Gastrocnemius medialis (tissue), 4 donors: ENCODE results near the gene DAAM1. TPM values are rescaled to one million over a fixed set of nuclear protein-coding genes. Genes with fewer than 3 reads are reported as not detected.

Source experiments
- ATAC-seq, 2 donors: fragments of 150-250 bp; one replicate each; pipeline ENCODE4 v1.9.1; 2016
- DNase-seq, 2 donors: peaks; one replicate each; pipeline ENCODE4 v3.0.0-alpha.2; 2019
- H3K27ac ChIP-seq, 4 donors: fragments of 200-600 bp; sonication (generic); 1 replicate in 1 of 4; 2 replicates in 3 of 4; pipeline ENCODE4 v1.5.1; 2016 to 2018; ENCODE audit warnings: mild to moderate bottlenecking in 2 of 4, moderate library complexity in 1 of 4
- H3K27me3 ChIP-seq, 3 donors: fragments of 200-600 bp; sonication (generic) in 2 of 3; 1 replicate in 1 of 3; 2 replicates in 2 of 3; pipeline versions ENCODE4 v1.5.1 to v1.6.0; 2016 to 2019; ENCODE audit warnings: mild to moderate bottlenecking in 1 of 3, moderate library complexity in 1 of 3
- H3K36me3 ChIP-seq, 2 donors: fragments of 200-600 bp; sonication (generic) in 1 of 2; one replicate each; pipeline ENCODE4 v1.5.1; 2017 to 2018
- H3K4me1 ChIP-seq, 2 donors: fragments of 200-600 bp; sonication (generic) in 1 of 2; one replicate each; pipeline ENCODE4 v1.5.1; 2016 to 2017; ENCODE audit warnings: mild to moderate bottlenecking in 2 of 2
- H3K4me3 ChIP-seq, 4 donors: fragments of 200-600 bp; sonication (generic) in 3 of 4; 1 replicate in 1 of 4; 2 replicates in 3 of 4; pipeline ENCODE4 v1.5.1; 2016 to 2019; ENCODE audit warnings: mild to moderate bottlenecking in 2 of 4
- H3K9me3 ChIP-seq, 3 donors: fragments of 200-600 bp; sonication (generic) in 2 of 3; 1 replicate in 1 of 3; 2 replicates in 2 of 3; pipeline ENCODE4 v1.5.1; 2016 to 2019
- CTCF ChIP-seq, 5 experiments: fragments of 450-650 bp in 3 of 5; fragments of 200-600 bp in 2 of 5; sonication (generic) in 2 of 5; IDR thresholded peaks in 4 of 5; conservative IDR thresholded peaks in 1 of 5; 1 replicate in 4 of 5; 2 replicates in 1 of 5; pipeline ENCODE4 v1.5.1; 2016 to 2019; ENCODE audit warnings: antibody characterized with exemption in 5 of 5, mild to moderate bottlenecking in 3 of 5, moderate library complexity in 3 of 5
- POLR2A ChIP-seq, 2 donors: fragments of 450-650 bp; IDR thresholded peaks; one replicate each; pipeline ENCODE4 v1.6.1; 2017; ENCODE audit warnings: antibody characterized with exemption in 2 of 2, mild to moderate bottlenecking in 2 of 2, moderate library complexity in 2 of 2
- in situ Hi-C, 4 donors: fragments of 200-750 bp; cut with MboI; loops; one replicate each; pipeline versions ENCODE4 v1.15.0 to v1.8.0; 2017; ENCODE audit warnings: low sequenced_read_pairs in 4 of 4
- intact Hi-C: fragments of 100-400 bp; cut with DNase I; formaldehyde crosslinking; loops from one replicate; pipeline ENCODE4 v1.15.1; 2023; ENCODE audit warnings: low total_unique reads
- total RNA-seq, 4 donors: library from RNA; depleted of rRNA; stranded (reverse); fragments of >200 nt; gene quantifications; one replicate each; pipeline versions ENCODE4 v1.1.0 to v1.2.3, GENCODE V29; 2016

Gene DAAM1
- total RNA-seq, 4 donors from 2014 or later, result 4.4 to 13.9 (median 6.4) TPM

GRCh38 chr14:59254146-59254910, 65.9 kb downstream of the DAAM1 start:
- intact Hi-C loops, result no loop called here
- peak; percentile 63 to 74 for DNase-seq
- Histone ChIP-seq H3K9me3 (no peaks in the 10 kb centered on the region), H3K4me3 (peak overlapping the region in 1 of 4 donors; percentile 9), H3K4me1 (peaks cover 22 to 31% of the 10 kb centered on the region in 2 donors), H3K36me3 (no peaks in the 10 kb centered on the region), H3K27ac (peak overlapping the region; percentile 60 to 80 (median 70)), H3K27me3 (no peaks in the 10 kb centered on the region)
- peak; percentile 87 to 88 for ATAC-seq
- in situ Hi-C loops, result no loop called here
- no peak for TF ChIP-seq CTCF (IDR thresholded peaks at IDR 0.05 in 4 of 5, conservative IDR thresholded peaks at IDR 0.05 in 1 of 5)
- no peak for TF ChIP-seq POLR2A (IDR thresholded peaks at IDR 0.05)

- TF ChIP-seq CTCF (IDR thresholded peaks at IDR 0.05 in 4 of 5, conservative IDR thresholded peaks at IDR 0.05 in 1 of 5), result no peak
- TF ChIP-seq POLR2A (IDR thresholded peaks at IDR 0.05), result no peak
- DNase-seq, result peak; percentile 22 to 47
- H3K27me3 ChIP-seq, result no peaks in the 10 kb centered on the region
- no peaks in the 10 kb centered on the region for H3K9me3 ChIP-seq
- intact Hi-C loops (no loop called here), in situ Hi-C loops (no loop called here)
- peak overlapping the region in 1 of 4 donors; percentile 9 for H3K4me3 ChIP-seq
- no peaks in the 10 kb centered on the region for H3K36me3 ChIP-seq
- peaks cover 22 to 30% of the 10 kb centered on the region in 2 donors for H3K4me1 ChIP-seq
- peak; percentile 54 to 79 for ATAC-seq
- peak overlapping the region; percentile 60 to 80 (median 70) for H3K27ac ChIP-seq
Observed at GRCh38 chr14:59254911-59255545, 66.6 kb downstream of the DAAM1 start.

GRCh38 chr14:59256331-59256730, 67.9 kb downstream of the DAAM1 start:
- no peak for TF ChIP-seq POLR2A (IDR thresholded peaks at IDR 0.05)
- no peak for TF ChIP-seq CTCF (IDR thresholded peaks at IDR 0.05 in 4 of 5, conservative IDR thresholded peaks at IDR 0.05 in 1 of 5)
- H3K27ac ChIP-seq, result peak overlapping the region in 1 of 4 donors; percentile 80
- peaks cover 22 to 30% of the 10 kb centered on the region in 2 donors for H3K4me1 ChIP-seq
- no peak for ATAC-seq
- no peaks in the 10 kb centered on the region for H3K27me3 ChIP-seq
- in situ Hi-C loops (no loop called here), intact Hi-C loops (no loop called here)
- no peaks in the 10 kb centered on the region for H3K9me3 ChIP-seq
- no peaks in the 10 kb centered on the region for H3K36me3 ChIP-seq
- DNase-seq, result no peak
- H3K4me3 ChIP-seq, result no peak overlapping the region

DNA sequence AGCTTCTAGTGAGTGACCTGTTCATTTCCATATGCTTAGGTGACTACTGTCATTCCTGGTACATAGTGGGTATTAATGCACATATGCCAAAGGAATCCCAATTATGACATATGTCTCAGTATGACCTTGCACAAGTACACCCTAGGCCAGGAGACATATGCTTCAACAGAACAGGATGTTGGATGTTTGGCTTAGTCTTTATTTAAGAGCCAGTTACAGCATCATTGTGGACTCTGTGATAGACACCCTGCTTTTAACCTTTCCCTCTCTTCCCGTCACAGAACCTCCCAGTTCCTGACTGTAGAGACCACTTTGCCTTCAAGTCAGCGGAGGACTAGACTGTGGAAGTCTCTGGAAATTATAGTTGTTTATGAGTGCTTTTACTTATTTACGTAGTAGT, 72.9 kb downstream of the DAAM1 start:
- no peak for TF ChIP-seq CTCF (IDR thresholded peaks at IDR 0.05 in 4 of 5, conservative IDR thresholded peaks at IDR 0.05 in 1 of 5)
- TF ChIP-seq POLR2A (IDR thresholded peaks at IDR 0.05), result no peak
- no peak overlapping the region for H3K4me3 ChIP-seq
- H3K9me3 ChIP-seq, result no peaks in the 10 kb centered on the region
- no peaks in the 10 kb centered on the region for H3K36me3 ChIP-seq
- H3K4me1 ChIP-seq, result peaks cover 0 to 10% of the 10 kb centered on the region in 2 donors
- DNase-seq (no peak), ATAC-seq (no peak)
- H3K27me3 ChIP-seq, result no peaks in the 10 kb centered on the region
- intact Hi-C loops (no loop called here), in situ Hi-C loops (no loop called here)
- H3K27ac ChIP-seq, result no peak overlapping the region
